Measurements from ENCODE around the gene TREML2.

- TF ChIP-seq CTCF (IDR thresholded peaks at IDR 0.05), result no peak
- TF ChIP-seq POLR2A (IDR thresholded peaks at IDR 0.05), result no peak
These were observed 43.6 kb downstream of the TREML2 start for GRCh38 chr6:41157323-41157722.

All from adrenal gland (tissue), 5 donors.